ENCODE measurements around the gene POU2AF2. TPM values are rescaled to one million over a fixed set of nuclear protein-coding genes. Genes with fewer than 3 reads are reported as not detected.

The POU2AF2 gene
- total RNA-seq: not detected in 2 replicates

DNA sequence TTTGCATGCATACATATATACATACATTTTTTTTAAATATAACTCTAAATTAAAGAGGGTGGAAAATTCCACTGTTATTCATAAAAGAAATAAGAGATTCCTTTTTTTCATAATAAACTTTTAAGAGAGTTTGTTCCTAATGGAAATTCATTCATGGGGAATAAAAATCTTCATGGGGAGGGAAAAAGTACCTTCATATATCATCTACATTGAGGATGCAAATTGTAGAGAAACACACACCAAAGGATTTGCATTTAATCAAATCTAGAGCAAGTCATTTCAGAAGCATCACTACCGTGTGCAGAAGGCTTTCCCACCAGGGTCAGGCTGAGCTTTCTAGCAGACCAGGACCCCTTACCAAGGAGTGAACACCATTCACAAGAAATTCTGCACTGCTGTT lies at the start of gene POU2AF2:
POU2AF2 (plus strand) TSS at position 301 of the 400 bp plus-strand sequence. CDS start 129 bp downstream, outside the sequence.

DNA sequence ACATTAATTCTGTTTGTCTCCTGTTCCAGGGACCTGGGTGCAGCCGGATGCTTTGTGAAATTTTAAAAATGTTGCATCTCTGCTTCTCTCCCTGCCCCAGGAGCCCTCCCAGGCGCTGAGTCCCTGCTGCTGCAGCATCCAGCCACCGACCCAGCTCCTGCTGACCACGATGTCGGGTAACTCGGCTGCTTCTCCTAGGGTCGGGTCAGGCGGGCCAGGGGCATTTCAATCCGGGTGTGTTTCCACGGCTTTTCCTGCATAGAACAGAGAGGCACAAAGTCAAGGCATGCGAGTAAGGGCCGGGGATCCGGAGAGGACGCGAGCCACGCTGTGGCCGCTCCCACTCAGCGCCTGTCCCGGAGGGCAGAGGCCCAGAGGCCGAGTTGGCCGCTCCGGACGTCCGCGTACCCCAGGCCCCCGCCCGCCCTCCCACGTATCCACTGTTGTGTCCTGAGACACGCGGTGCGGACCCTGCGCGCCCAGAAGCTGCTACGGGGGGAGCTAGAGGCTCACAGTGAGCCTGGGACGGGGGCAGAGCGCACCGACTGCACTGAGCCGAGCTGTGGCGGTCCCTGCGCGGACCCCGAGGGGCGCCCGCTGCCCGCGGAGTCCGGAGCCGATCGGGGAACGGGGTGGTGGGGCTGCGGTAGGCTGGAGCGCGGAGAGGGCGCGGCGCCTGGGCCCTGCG lies 53.0 kb downstream of the POU2AF2 start, which contains the start of gene POU2AF3:
POU2AF3 (plus strand) TSS at position 134 of the 688 bp plus-strand sequence; CDS start at position 170, 36 bp downstream.

Other genes with a start within 250 kb of the POU2AF2 start
- gene POU2AF3, start 52.8 kb downstream of the POU2AF2 start, total RNA-seq: 0.28 TPM in 1 of 2 replicates, not detected in the other
- 0.28 and 3.4 TPM in 2 replicates for gene POU2AF1, start 133.6 kb downstream of the POU2AF2 start, total RNA-seq

Measured in airway epithelial cell (primary cell).